ENCODE data around the gene JADE3. TPM values are rescaled to one million over a fixed set of nuclear protein-coding genes. Genes with fewer than 3 reads are reported as not detected.

JADE3 gene
- total RNA-seq, 2 experiments from 2014 or later, result 0.51 to 0.74 TPM

DNA sequence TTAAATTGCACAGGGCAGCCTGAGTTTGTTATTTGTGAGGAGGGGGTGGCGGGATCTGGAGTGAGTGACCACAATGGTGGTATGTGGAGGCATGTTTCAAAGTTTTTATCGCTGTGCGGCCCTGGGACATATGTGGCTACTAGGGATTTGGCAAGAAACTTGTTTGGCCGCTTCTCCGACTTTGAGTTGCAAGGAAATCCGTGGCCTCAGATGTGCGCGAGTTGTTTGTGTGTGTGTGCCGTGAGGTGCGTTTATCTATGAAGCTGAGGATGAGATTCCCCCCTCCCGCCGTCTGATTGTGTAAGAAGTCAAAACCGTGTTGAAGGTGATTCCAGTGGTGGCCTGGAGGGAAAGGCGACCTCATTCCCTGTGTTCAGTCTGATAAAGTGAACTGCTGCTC is 1.4 kb downstream of the JADE3 start:
- peaks cover 30% of the 10 kb centered on the region for H3K27me3 Mint-ChIP-seq
- intact Hi-C loops (cut with micrococcal nuclease), result no loop called here
- DNase-seq (no peak), ATAC-seq (no peak)
- no peak overlapping the region for H3K27ac Mint-ChIP-seq
- no peaks in the 10 kb centered on the region for H3K36me3 Mint-ChIP-seq (ENCODE audit: low read depth)
- CTCF ChIA-PET, result interaction anchor here (0.7 to 1.9 kb wide), 5 partner anchors 14 to 179 kb away, joined by 3 to 5 read pairs (median 3); partner anchors contain the start of gene RP2
- peak overlapping the region; percentile 68 for H3K4me3 Mint-ChIP-seq
- POLR2A ChIA-PET, result no interaction called here
- H3K9me3 Mint-ChIP-seq, result no peaks in the 10 kb centered on the region
- TF ChIP-seq, protein P1, sequence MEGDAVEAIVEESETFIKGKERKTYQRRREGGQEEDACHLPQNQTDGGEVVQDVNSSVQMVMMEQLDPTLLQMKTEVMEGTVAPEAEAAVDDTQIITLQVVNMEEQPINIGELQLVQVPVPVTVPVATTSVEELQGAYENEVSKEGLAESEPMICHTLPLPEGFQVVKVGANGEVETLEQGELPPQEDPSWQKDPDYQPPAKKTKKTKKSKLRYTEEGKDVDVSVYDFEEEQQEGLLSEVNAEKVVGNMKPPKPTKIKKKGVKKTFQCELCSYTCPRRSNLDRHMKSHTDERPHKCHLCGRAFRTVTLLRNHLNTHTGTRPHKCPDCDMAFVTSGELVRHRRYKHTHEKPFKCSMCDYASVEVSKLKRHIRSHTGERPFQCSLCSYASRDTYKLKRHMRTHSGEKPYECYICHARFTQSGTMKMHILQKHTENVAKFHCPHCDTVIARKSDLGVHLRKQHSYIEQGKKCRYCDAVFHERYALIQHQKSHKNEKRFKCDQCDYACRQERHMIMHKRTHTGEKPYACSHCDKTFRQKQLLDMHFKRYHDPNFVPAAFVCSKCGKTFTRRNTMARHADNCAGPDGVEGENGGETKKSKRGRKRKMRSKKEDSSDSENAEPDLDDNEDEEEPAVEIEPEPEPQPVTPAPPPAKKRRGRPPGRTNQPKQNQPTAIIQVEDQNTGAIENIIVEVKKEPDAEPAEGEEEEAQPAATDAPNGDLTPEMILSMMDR (IDR thresholded peaks at IDR 0.05), result no peak
- peaks cover 10% of the 10 kb centered on the region for H3K4me1 Mint-ChIP-seq (ENCODE audit: low read depth)

DNA sequence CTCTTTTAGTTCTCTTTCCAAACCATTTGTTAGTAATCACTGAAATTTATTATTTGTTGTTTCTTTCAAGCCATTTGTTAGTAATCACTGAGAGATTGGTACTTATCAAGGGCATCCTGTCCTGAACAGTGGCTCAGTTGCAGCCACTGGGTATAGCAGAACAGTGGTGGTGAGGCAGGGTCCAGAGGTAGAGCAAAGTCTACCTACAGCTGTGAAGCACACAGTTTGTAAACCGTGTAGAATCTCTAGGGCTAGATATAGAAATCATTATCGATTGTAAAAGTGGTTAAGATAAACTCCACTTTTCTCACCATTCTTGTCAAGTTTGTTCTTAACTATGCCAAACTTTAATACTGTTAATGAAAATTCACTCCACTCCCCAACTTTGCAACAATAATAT is 4.1 kb downstream of the JADE3 start:
- Mint-ChIP-seq H3K27me3 (peaks cover 27% of the 10 kb centered on the region), H3K36me3 (ENCODE audit: low read depth) (no peaks in the 10 kb centered on the region), H3K27ac (no peak overlapping the region), H3K4me1 (ENCODE audit: low read depth) (peaks cover 10% of the 10 kb centered on the region), H3K9me3 (no peaks in the 10 kb centered on the region), H3K4me3 (no peak overlapping the region)
- ATAC-seq (no peak), DNase-seq (no peak)
- intact Hi-C loops (cut with micrococcal nuclease), result no loop called here
- TF ChIP-seq, protein P1 (IDR thresholded peaks at IDR 0.05), result no peak
- POLR2A ChIA-PET, result no interaction called here
- CTCF ChIA-PET, result no interaction called here

DNA sequence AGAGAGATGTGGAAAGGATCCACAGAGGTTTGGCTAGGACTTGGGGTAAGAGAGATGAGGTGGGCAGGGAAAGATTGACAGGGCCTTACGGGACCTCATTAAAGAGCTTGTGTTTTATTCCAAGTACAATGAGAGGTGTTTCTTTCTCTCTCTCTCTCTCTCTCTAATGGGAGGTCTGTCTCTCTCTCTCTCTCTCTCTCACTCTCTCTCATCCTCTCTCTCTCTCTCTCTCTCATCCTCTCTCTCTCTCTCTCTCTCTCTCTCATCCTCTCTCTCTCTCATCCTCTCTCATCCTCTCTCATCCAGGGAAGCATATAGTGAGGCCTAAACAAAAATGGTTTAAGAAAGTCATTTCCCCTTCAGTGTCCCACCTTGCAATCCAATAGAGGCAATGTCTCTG is 5.4 kb downstream of the JADE3 start:
- Mint-ChIP-seq H3K4me3 (no peak overlapping the region), H3K36me3 (ENCODE audit: low read depth) (no peaks in the 10 kb centered on the region), H3K27ac (no peak overlapping the region), H3K9me3 (no peaks in the 10 kb centered on the region), H3K27me3 (peaks cover 27% of the 10 kb centered on the region), H3K4me1 (ENCODE audit: low read depth) (peaks cover 10% of the 10 kb centered on the region)
- ChIA-PET CTCF (interaction anchor here (0.7 kb wide), 1 partner anchor 93 kb away, joined by 3 read pairs; no protein-coding TSS in a partner anchor), POLR2A (no interaction called here)
- intact Hi-C loops (cut with micrococcal nuclease), result no loop called here
- no peak for DNase-seq
- TF ChIP-seq, protein P1 (IDR thresholded peaks at IDR 0.05), result no peak
- ATAC-seq, result no peak

DNA sequence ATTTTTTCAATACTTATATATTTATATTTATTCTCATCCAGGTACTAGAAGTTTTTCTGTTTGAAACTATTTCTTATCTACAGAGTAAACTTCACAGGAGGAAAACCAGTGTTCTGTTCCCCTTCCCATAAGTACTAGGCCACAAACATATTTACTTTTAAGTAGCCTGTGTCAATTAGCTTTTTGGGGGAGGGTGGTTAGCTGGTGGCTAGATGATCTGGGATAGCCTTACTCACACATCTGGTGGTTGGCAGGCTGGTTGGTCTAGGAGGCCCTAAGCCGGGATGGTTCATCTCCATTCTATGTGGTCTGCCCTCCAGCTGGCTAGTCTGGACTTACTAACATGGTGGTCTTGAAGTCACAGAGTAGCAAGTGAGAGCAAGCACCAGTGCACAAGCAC is 6.2 kb downstream of the JADE3 start:
- ChIA-PET CTCF (no interaction called here), POLR2A (interaction anchor here (1.1 kb wide), 1 partner anchor 80 kb away, joined by 3 read pairs; no protein-coding TSS in a partner anchor)
- no peaks in the 10 kb centered on the region for H3K36me3 Mint-ChIP-seq (ENCODE audit: low read depth)
- peaks cover 9% of the 10 kb centered on the region for H3K4me1 Mint-ChIP-seq (ENCODE audit: low read depth)
- ATAC-seq (no peak), DNase-seq (no peak)
- no peaks in the 10 kb centered on the region for H3K9me3 Mint-ChIP-seq
- no peak overlapping the region for H3K27ac Mint-ChIP-seq
- intact Hi-C loops (cut with micrococcal nuclease), result no loop called here
- no peak overlapping the region for H3K4me3 Mint-ChIP-seq
- TF ChIP-seq, protein P1 (IDR thresholded peaks at IDR 0.05), result no peak
- H3K27me3 Mint-ChIP-seq, result peaks cover 26% of the 10 kb centered on the region

DNA sequence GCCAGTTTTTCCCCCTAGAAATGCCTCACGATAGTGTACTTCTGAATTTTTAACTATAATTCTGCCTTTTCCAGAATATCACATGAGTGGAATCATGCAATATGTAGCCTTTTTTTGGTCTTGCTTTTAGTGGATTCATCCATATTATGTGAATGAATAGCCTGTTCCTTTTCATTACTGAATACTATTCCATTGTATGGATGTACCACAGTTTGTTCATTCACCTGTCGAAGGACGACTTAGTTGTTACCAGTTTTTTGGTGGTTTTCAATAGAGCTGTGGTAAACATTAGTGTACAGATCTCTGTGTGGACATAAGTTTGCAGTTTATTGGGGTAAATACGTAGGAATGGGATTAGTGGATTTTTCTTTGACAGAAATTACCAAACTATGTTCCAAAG is 8.0 kb downstream of the JADE3 start:
- no peak for DNase-seq
- no peak overlapping the region for H3K27ac Mint-ChIP-seq
- H3K36me3 Mint-ChIP-seq (ENCODE audit: low read depth), result no peaks in the 10 kb centered on the region
- no peak overlapping the region for H3K4me3 Mint-ChIP-seq
- POLR2A ChIA-PET, result no interaction called here
- no peaks in the 10 kb centered on the region for H3K4me1 Mint-ChIP-seq (ENCODE audit: low read depth)
- H3K9me3 Mint-ChIP-seq, result no peaks in the 10 kb centered on the region
- intact Hi-C loops (cut with micrococcal nuclease), result no loop called here
- CTCF ChIA-PET, result no interaction called here
- H3K27me3 Mint-ChIP-seq, result peaks cover 17% of the 10 kb centered on the region
- TF ChIP-seq, protein P1 (IDR thresholded peaks at IDR 0.05), result no peak
- ATAC-seq, result no peak

Measured in activated CD8-positive, alpha-beta T cell treated with anti-CD3 and anti-CD28 coated beads for 36 hours (primary cell).